Omental fat pad (tissue), 4 donors: Measurements from ENCODE around the gene HPS4. TPM values are rescaled to one million over a fixed set of nuclear protein-coding genes. Genes with fewer than 3 reads are reported as not detected.

ENCODE experiments used
- ATAC-seq: fragments of 150-250 bp; one replicate; pipeline ENCODE4 v1.9.1; 2016; ENCODE audit warnings: mild to moderate bottlenecking, moderate library complexity; ENCODE audit not compliant: low FRiP score
- DNase-seq: peaks from one replicate; pipeline ENCODE4 v3.0.0-alpha.2; 2019; ENCODE audit warnings: low spot score
- total RNA-seq, 4 donors: library from RNA; depleted of rRNA; stranded (reverse); fragments of >200 nt; gene quantifications; one replicate each; pipeline ENCODE4 v1.1.0, GENCODE V29; 2016
- TF ChIP-seq, protein P1 (sequence below), 3 donors: fragments of 450-650 bp; IDR thresholded peaks; one replicate each; pipeline ENCODE4 v1.5.1; 2016 to 2017; ENCODE audit warnings: antibody characterized with exemption in 3 of 3, mild to moderate bottlenecking in 3 of 3, moderate library complexity in 2 of 3

HPS4 gene
- total RNA-seq, 4 donors from 2014 or later = 14.3 to 40.5 (median 24.2) TPM

DNA sequence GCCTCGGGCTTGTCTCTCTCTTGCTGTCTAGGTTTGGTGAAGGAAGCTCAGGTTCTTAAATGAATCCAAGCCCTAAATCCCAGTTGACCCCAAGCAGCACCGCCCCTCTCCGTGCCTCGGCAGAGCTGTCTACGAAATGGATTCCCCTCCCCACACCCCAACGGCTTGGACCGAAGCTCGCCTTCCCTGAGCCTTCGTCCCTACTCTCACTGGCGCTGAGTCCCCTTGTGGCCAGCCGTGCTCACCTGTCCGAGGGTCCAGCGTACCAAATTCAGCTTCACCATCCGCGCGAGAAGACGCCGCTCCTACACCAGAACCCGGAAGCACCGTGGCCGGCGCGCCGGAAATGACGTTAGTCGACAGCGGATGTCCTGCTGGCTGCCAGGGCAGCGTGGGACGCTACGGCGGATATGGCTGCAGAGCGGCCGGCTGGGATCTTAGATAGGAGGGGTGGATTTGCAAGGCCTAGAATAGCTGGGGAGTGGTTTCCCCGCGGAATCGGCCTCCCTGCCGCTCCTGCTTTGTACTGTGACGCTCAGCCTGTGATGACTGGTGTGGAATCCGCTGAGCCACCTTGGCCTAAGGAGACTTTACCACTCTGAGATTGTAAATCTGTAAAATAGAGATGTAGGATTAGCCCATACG is 28.7 kb upstream of the HPS4 start, which contains the start of gene TFIP11:
TSS of gene TFIP11 (minus strand) at position 325 of the 645 bp plus-strand sequence. CDS start 2,201 bp downstream, outside the sequence.
- peak; percentile 96 for DNase-seq
- TF ChIP-seq, protein P1, sequence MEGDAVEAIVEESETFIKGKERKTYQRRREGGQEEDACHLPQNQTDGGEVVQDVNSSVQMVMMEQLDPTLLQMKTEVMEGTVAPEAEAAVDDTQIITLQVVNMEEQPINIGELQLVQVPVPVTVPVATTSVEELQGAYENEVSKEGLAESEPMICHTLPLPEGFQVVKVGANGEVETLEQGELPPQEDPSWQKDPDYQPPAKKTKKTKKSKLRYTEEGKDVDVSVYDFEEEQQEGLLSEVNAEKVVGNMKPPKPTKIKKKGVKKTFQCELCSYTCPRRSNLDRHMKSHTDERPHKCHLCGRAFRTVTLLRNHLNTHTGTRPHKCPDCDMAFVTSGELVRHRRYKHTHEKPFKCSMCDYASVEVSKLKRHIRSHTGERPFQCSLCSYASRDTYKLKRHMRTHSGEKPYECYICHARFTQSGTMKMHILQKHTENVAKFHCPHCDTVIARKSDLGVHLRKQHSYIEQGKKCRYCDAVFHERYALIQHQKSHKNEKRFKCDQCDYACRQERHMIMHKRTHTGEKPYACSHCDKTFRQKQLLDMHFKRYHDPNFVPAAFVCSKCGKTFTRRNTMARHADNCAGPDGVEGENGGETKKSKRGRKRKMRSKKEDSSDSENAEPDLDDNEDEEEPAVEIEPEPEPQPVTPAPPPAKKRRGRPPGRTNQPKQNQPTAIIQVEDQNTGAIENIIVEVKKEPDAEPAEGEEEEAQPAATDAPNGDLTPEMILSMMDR (IDR thresholded peaks at IDR 0.05) = no peak
- ATAC-seq = peak; percentile 89

DNA sequence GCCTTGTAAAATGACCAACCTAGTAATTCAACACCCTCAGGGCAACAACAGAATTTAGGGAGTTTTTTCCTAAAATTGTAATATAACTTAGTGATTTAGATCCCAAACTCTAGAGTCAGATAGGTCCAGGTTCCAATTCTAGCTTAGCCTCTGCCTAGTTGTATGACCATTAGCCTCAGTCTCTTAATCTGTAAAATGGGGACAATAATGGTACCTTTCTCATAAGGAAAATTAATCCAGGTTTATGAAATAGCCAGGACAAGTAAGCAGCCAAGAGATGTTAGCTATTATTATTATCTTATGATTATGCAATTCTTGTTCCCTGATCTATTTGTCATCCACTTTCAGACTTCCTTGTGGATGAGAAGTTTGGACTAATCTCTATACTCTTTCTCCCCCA is 24.6 kb upstream of the HPS4 start:
- DNase-seq = no peak
- TF ChIP-seq, protein P1 (IDR thresholded peaks at IDR 0.05) = no peak
- no peak for ATAC-seq

DNA sequence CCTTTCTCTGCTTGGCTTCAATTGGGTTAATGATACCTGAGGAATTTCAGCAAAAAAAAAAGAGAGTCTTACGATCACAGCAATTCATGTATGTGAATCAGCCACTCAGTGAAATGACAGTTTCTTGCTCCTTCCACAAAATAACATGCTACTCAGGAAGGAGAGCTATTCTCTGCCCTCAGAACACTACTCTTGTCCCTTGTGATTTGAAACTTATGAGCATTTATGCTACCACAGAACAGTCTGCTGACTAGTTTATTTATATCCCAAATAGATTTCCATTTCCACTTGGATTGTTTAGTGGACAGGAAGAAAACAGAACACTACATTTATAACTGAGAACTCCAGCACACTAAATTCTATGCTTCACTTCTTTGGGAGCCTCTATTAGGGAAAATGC is 20.2 kb upstream of the HPS4 start:
- TF ChIP-seq, protein P1 (IDR thresholded peaks at IDR 0.05) = no peak
- DNase-seq = no peak
- ATAC-seq = no peak

DNA sequence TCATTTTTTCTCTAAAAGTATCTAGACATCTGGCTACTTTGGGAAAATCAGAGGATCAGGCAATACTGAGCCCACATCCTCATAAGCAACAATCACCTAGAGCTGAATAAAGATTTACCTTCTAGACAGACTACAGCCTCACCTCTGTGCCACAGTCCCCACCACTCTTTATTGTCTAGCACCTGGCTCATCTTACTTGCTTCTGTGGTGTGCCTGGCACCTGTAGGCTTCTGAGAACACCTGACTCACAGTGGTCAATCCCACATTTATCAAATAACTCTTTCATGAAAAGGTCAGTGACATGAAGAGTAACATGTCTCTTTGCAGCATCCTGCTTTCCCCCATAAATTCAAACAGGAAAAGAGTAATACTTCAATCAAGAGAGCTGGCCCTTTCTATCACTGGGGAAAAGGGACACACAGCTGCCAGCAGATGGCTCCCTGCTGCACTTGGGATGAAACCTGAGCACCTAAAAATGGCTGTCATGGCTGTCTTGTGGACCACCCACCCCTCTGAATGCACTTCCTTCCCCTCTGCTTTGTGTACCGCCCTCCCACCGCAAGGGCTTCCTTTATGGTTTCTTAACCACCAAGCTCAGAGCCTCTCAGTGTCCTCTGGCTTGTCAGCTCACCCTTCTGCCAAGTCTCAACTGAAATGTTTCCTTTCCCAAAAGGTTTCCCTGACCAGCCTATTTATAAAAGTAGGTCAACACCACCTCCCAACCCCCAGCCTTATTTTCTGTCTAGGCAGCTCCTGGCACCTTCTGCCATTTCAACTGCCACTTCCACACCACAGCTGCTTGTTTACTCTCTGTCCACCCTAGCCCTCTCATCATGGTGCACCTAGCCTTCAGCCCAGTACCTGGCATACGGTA is 19.3 kb upstream of the HPS4 start:
- no peak for DNase-seq
- ATAC-seq = no peak
- TF ChIP-seq, protein P1 (IDR thresholded peaks at IDR 0.05) = no peak

DNA sequence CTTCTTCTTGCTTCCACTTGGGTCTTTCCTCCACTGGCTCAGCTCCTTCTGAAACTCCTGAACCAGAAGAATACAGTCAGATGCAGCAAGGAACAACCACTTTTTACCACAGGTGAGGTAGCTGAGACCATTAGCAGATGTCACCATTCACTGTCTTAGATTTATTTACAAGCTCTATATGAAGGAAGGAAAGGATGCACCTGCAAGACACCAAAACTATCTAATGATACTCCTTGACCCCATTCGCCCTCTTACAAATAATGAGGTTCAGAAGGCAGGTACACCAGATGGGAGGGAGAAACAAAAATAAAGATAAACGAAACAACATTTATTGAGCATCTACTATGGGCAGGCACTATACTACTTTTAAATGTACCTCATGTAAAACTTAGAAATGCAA is 18.4 kb upstream of the HPS4 start:
- DNase-seq = no peak
- ATAC-seq = no peak
- TF ChIP-seq, protein P1 (IDR thresholded peaks at IDR 0.05) = no peak

DNA sequence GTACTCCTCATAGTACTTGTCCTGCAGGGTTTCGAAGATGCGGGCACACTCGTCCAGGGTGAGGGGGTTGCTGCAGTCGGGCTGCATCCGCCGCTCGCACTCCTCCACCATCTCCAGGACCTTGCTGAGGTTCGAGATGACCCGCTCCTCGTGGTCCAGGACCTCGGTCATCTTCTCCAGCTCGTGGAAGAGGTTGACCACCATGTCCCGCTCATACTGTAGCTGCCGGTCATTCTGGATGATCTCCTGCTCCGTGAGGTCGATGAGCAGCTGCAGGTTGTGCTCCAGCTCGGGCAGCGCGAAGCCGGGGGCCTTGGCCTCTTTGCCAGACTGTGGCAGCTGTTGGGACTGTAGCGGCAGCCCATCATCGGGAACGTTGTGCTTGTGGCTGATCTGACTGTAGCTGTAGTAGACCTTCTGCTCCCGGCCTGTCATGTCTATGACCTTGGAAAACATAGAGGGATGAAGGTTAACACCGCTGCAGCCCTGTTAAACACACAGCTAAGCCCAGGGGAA is 15.7 kb upstream of the HPS4 start:
- ATAC-seq (no peak), DNase-seq (no peak)
- TF ChIP-seq, protein P1 (IDR thresholded peaks at IDR 0.05) = no peak
